Liver (tissue), 9 donors: ENCODE data around the gene S100PBP. TPM values are rescaled to one million over a fixed set of nuclear protein-coding genes. Genes with fewer than 3 reads are reported as not detected.

Experiments
- DNase-seq: peaks from one replicate; pipeline ENCODE4 v3.0.0-alpha.2; 2017; ENCODE audit warnings: low spot score
- H3K27ac ChIP-seq, 2 donors: one replicate each; pipeline ENCODE4 v1.7.0; 2013; ENCODE audit warnings: inconsistent platforms in 2 of 2, low read length in 2 of 2, control low read depth in 1 of 2, low read depth in 1 of 2, mild to moderate bottlenecking in 1 of 2
- H3K27me3 ChIP-seq, 4 donors: one replicate each; pipeline versions ENCODE4 v1.6.1 to v1.7.0; 2013; ENCODE audit warnings: low read length in 3 of 4, inconsistent platforms in 1 of 4, mild to moderate bottlenecking in 1 of 4, moderate library complexity in 1 of 4; ENCODE audit not compliant: control insufficient read depth in 4 of 4, insufficient read depth in 4 of 4
- H3K36me3 ChIP-seq, 4 donors: one replicate each; pipeline versions ENCODE4 v1.6.1 to v1.7.0; 2013; ENCODE audit warnings: low read length in 3 of 4, mild to moderate bottlenecking in 3 of 4, low read depth in 1 of 4, moderate library complexity in 1 of 4; ENCODE audit not compliant: control insufficient read depth in 4 of 4, insufficient read depth in 3 of 4
- H3K4me1 ChIP-seq, 4 donors: one replicate each; pipeline versions ENCODE4 v1.6.1 to v1.7.0; 2013; ENCODE audit warnings: low read length in 3 of 4, mild to moderate bottlenecking in 3 of 4, moderate library complexity in 1 of 4; ENCODE audit not compliant: control insufficient read depth in 4 of 4, insufficient read depth in 4 of 4
- H3K4me3 ChIP-seq, 3 donors: one replicate each; pipeline versions ENCODE4 v1.6.1 to v1.7.0; 2013; ENCODE audit warnings: low read length in 3 of 3, control low read depth in 1 of 3, low read depth in 1 of 3, mild to moderate bottlenecking in 1 of 3
- H3K9ac ChIP-seq, 2 donors: one replicate each; pipeline ENCODE4 v1.7.0; 2013; ENCODE audit warnings: low read length in 2 of 2, mild to moderate bottlenecking in 2 of 2, moderate library complexity in 2 of 2, control low read depth in 1 of 2, low read depth in 1 of 2
- H3K9me3 ChIP-seq, 4 donors: one replicate each; pipeline versions ENCODE4 v1.6.1 to v1.7.0; 2013; ENCODE audit warnings: low read length in 3 of 4; ENCODE audit not compliant: control insufficient read depth in 4 of 4
- ATF3 ChIP-seq: IDR thresholded peaks from 2 replicates; pipeline ENCODE4 v1.6.1; 2016; ENCODE audit warnings: antibody characterized with exemption
- EGR1 ChIP-seq, 2 donors: IDR thresholded peaks; 2 replicates each; pipeline ENCODE4 v1.6.1; 2016 to 2018; ENCODE audit warnings: antibody characterized with exemption in 2 of 2, low read depth in 2 of 2
- FOXA1 ChIP-seq: IDR thresholded peaks from 2 replicates; pipeline ENCODE4 v1.6.1; 2016; ENCODE audit warnings: antibody characterized with exemption
- FOXA2 ChIP-seq: IDR thresholded peaks from 2 replicates; pipeline ENCODE4 v1.6.1; 2016; ENCODE audit warnings: antibody characterized with exemption
- GABPA ChIP-seq, 2 donors: IDR thresholded peaks in 1 of 2; conservative IDR thresholded peaks in 1 of 2; 2 replicates each; pipeline ENCODE4 v1.6.1; 2016; ENCODE audit warnings: antibody characterized with exemption in 2 of 2, mild to moderate bottlenecking in 1 of 2, moderate library complexity in 1 of 2
- HNF4A ChIP-seq, 2 donors: conservative IDR thresholded peaks; 2 replicates each; pipeline ENCODE4 v1.6.1; 2016; ENCODE audit warnings: antibody characterized with exemption in 2 of 2, mild to moderate bottlenecking in 2 of 2
- HNF4G ChIP-seq: IDR thresholded peaks from 2 replicates; pipeline ENCODE4 v1.6.1; 2016; ENCODE audit warnings: antibody characterized with exemption
- JUND ChIP-seq, 2 donors: IDR thresholded peaks; 2 replicates each; pipeline ENCODE4 v1.6.1; 2016; ENCODE audit warnings: antibody characterized with exemption in 2 of 2
- NR2F2 ChIP-seq: IDR thresholded peaks from 2 replicates; pipeline ENCODE4 v1.6.1; 2016; ENCODE audit warnings: antibody characterized with exemption
- RAD21 ChIP-seq, 2 donors: IDR thresholded peaks; 2 replicates each; pipeline ENCODE4 v1.6.1; 2016; ENCODE audit warnings: antibody characterized with exemption in 2 of 2, mild to moderate bottlenecking in 2 of 2
- REST ChIP-seq: IDR thresholded peaks from 2 replicates; pipeline ENCODE4 v1.6.1; 2016; ENCODE audit warnings: antibody characterized with exemption, mild to moderate bottlenecking
- RXRA ChIP-seq, 2 donors: IDR thresholded peaks; 2 replicates each; pipeline ENCODE4 v1.6.1; 2017 to 2018; ENCODE audit warnings: antibody characterized with exemption in 2 of 2, mild to moderate bottlenecking in 1 of 2
- SP1 ChIP-seq: IDR thresholded peaks from 2 replicates; pipeline ENCODE4 v1.6.1; 2018; ENCODE audit warnings: antibody characterized with exemption, mild to moderate bottlenecking
- TAF1 ChIP-seq: conservative IDR thresholded peaks from 2 replicates; pipeline ENCODE4 v1.6.1; 2016; ENCODE audit warnings: antibody characterized with exemption, mild to moderate bottlenecking
- WGBS: extraction: QIAGEN DNeasy Blood & Tissue Kit; methylation state at CpG from one replicate; pipeline ENCODE4 v1.1.7; 2013; 5-methylcytosine and 5-hydroxymethylcytosine counted together
- polyA plus RNA-seq, 2 donors: library from polyadenylated mRNA; stranded (reverse) in 1 of 2; unstranded in 1 of 2; fragments of 200-250 nt in 1 of 2; fragments of >200 nt in 1 of 2; fragmentation: Nextera tagmentation in 1 of 2; extraction: Ambion mirVana in 1 of 2; gene quantifications; one replicate each; pipeline versions ENCODE4 v1.2.1 to v1.2.3, GENCODE V29; 2013 to 2015
- total RNA-seq, 2 donors: library from RNA; depleted of rRNA; stranded (reverse); fragments of >200 nt; gene quantifications; one replicate each; pipeline ENCODE4 v1.2.3, GENCODE V29; 2014
- TF ChIP-seq, protein P1 (sequence below): IDR thresholded peaks from 2 replicates; pipeline ENCODE4 v1.6.1; 2016; ENCODE audit warnings: antibody characterized with exemption
- TF ChIP-seq, protein P2 (sequence below): fragments of 150-350 bp; IDR thresholded peaks from 2 replicates; pipeline ENCODE4 v1.5.1; 2017; ENCODE audit warnings: improper control_type of control experiment, low read depth, low read length; ENCODE audit not compliant: missing input control
- TF ChIP-seq, protein P3 (sequence below): IDR thresholded peaks from 2 replicates; pipeline ENCODE4 v1.6.1; 2016; ENCODE audit warnings: antibody characterized with exemption
- donor health status: healthy.
- donor health status: healthy.
- donor health status: healthy.
- donor health status: healthy.
- donor health status: healthy.

The S100PBP gene
- total and polyA plus RNA-seq, 4 donors, result 1.9 to 24.8 (median 11.1) TPM

DNA sequence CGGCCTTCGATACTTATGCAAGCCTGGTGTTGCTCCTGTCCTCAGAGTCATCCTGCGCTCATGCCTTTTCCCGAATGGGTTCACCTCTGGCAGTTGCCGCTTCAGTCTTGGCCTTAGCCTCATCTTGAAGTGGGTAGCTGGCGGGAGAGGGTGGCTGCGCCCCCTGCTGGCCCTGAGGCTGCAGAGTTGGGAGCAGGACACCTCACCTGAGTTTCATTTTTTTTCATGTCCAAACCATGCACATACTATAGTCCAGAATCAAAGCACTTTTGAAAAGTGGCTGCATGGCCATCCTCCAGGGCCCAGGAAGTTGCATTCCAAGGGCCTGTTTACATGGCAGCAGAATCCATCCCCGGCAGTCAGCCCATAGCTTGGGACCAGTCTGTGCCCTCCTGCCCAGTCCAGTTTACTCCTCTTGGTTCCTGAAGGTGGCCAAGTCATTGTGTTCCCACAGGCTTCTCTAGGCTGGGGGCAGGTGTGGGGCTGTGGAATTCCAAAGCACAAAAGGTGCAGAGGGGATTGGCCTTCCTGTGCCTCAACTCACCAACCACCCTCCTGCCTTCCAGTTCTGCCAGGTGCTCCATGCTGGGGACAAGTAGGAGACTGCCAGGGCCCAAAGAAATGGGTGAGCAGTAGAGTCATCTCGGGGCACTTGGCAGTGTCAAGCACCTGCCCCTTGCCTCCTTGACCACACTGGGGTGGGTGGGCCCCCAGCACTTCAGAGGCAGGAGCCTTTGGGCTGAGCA lies 44.3 kb upstream of the S100PBP start:
- Histone ChIP-seq H3K9me3 (no peaks in the 10 kb centered on the region), H3K36me3 (peaks cover 12 to 46% (median 15%) of the 10 kb centered on the region in 4 donors), H3K9ac (no peak overlapping the region), H3K27me3 (no peaks in the 10 kb centered on the region), H3K4me3 (no peak overlapping the region), H3K27ac (no peak overlapping the region), H3K4me1 (no peaks in the 10 kb centered on the region)
- peak; percentile 83 for DNase-seq
- TF ChIP-seq FOXA2, result no peak
- TF ChIP-seq, protein P1, sequence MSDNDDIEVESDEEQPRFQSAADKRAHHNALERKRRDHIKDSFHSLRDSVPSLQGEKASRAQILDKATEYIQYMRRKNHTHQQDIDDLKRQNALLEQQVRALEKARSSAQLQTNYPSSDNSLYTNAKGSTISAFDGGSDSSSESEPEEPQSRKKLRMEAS, result no peak
- peak; percentile 94 for TF ChIP-seq RAD21 (IDR thresholded peaks at IDR 0.05)
- no peak for TF ChIP-seq GABPA (IDR thresholded peaks at IDR 0.05 in 1 of 2, conservative IDR thresholded peaks at IDR 0.05 in 1 of 2)
- TF ChIP-seq, protein P2, sequence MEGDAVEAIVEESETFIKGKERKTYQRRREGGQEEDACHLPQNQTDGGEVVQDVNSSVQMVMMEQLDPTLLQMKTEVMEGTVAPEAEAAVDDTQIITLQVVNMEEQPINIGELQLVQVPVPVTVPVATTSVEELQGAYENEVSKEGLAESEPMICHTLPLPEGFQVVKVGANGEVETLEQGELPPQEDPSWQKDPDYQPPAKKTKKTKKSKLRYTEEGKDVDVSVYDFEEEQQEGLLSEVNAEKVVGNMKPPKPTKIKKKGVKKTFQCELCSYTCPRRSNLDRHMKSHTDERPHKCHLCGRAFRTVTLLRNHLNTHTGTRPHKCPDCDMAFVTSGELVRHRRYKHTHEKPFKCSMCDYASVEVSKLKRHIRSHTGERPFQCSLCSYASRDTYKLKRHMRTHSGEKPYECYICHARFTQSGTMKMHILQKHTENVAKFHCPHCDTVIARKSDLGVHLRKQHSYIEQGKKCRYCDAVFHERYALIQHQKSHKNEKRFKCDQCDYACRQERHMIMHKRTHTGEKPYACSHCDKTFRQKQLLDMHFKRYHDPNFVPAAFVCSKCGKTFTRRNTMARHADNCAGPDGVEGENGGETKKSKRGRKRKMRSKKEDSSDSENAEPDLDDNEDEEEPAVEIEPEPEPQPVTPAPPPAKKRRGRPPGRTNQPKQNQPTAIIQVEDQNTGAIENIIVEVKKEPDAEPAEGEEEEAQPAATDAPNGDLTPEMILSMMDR, result peak; percentile 89
- no peak for TF ChIP-seq RXRA (IDR thresholded peaks at IDR 0.05)
- TF ChIP-seq HNF4A (conservative IDR thresholded peaks at IDR 0.05), result no peak
- TF ChIP-seq EGR1 (IDR thresholded peaks at IDR 0.05; ENCODE audit: low read depth in 2 of 2), result no peak
- TF ChIP-seq FOXA1, result no peak
- TF ChIP-seq NR2F2, result no peak
- WGBS, result 30% methylated on average over 9 of the region's 9 CpGs

DNA sequence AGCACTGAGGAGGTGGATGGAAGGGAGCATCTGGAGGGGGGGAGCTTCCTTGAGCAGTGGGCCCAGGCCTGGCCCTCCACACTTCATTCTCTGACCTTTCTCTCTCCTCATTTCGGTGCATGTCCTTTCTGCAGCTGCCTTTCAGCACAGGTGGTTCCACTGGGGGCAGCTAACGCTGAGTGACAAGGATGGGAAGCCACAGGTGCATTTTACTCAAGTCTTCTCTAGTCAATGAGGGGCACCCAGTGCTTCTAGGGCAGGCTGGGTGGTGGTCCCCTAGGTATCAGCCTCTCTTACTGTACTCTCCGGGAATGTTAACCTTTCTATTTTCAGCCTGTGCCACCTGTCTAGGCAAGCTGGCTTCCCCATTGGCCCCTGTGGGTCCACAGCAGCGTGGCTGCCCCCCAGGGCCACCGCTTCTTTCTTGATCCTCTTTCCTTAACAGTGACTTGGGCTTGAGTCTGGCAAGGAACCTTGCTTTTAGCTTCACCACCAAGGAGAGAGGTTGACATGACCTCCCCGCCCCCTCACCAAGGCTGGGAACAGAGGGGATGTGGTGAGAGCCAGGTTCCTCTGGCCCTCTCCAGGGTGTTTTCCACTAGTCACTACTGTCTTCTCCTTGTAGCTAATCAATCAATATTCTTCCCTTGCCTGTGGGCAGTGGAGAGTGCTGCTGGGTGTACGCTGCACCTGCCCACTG lies 43.5 kb upstream of the S100PBP start:
- Histone ChIP-seq H3K27ac (no peak overlapping the region), H3K27me3 (no peaks in the 10 kb centered on the region), H3K9ac (no peak overlapping the region), H3K36me3 (peaks cover 14 to 46% (median 16%) of the 10 kb centered on the region in 4 donors), H3K9me3 (no peaks in the 10 kb centered on the region), H3K4me1 (no peaks in the 10 kb centered on the region), H3K4me3 (no peak overlapping the region)
- DNase-seq, result no peak
- 94% methylated on average over 7 of the region's 7 CpGs for WGBS
- TF ChIP-seq RAD21 (IDR thresholded peaks at IDR 0.05) (no peak), FOXA1 (no peak), NR2F2 (no peak), ATF3 (no peak), HNF4G (no peak), TAF1 (no peak), HNF4A (conservative IDR thresholded peaks at IDR 0.05) (no peak), EGR1 (IDR thresholded peaks at IDR 0.05; ENCODE audit: low read depth in 2 of 2) (no peak), JUND (IDR thresholded peaks at IDR 0.05) (no peak), GABPA (IDR thresholded peaks at IDR 0.05 in 1 of 2, conservative IDR thresholded peaks at IDR 0.05 in 1 of 2) (no peak), REST (no peak), FOXA2 (no peak), SP1 (no peak)
- TF ChIP-seq, protein P3, sequence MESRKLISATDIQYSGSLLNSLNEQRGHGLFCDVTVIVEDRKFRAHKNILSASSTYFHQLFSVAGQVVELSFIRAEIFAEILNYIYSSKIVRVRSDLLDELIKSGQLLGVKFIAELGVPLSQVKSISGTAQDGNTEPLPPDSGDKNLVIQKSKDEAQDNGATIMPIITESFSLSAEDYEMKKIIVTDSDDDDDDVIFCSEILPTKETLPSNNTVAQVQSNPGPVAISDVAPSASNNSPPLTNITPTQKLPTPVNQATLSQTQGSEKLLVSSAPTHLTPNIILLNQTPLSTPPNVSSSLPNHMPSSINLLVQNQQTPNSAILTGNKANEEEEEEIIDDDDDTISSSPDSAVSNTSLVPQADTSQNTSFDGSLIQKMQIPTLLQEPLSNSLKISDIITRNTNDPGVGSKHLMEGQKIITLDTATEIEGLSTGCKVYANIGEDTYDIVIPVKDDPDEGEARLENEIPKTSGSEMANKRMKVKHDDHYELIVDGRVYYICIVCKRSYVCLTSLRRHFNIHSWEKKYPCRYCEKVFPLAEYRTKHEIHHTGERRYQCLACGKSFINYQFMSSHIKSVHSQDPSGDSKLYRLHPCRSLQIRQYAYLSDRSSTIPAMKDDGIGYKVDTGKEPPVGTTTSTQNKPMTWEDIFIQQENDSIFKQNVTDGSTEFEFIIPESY, result no peak
- TF ChIP-seq, protein P2, result no peak
- TF ChIP-seq, protein P1, result no peak
